HG03558 (cell line): ENCODE results near the gene SLC5A10.
A peak's percentile ranks its signal among the peaks of the same experiment; 100 is the strongest.

Source experiments
- ATAC-seq: cut with Tn5 transposase; IDR thresholded peaks from one replicate; pipeline ENCODE4 v1.9.1; 2021; ENCODE audit warnings: moderate number of reproducible peaks; ENCODE audit not compliant: unreplicated experiment; ENCODE audit errors: extremely low read depth

SLC5A10 gene

GRCh38 chr17:18999911-19000310, 47.9 kb downstream of the SLC5A10 start:
- ATAC-seq = no peak

DNA sequence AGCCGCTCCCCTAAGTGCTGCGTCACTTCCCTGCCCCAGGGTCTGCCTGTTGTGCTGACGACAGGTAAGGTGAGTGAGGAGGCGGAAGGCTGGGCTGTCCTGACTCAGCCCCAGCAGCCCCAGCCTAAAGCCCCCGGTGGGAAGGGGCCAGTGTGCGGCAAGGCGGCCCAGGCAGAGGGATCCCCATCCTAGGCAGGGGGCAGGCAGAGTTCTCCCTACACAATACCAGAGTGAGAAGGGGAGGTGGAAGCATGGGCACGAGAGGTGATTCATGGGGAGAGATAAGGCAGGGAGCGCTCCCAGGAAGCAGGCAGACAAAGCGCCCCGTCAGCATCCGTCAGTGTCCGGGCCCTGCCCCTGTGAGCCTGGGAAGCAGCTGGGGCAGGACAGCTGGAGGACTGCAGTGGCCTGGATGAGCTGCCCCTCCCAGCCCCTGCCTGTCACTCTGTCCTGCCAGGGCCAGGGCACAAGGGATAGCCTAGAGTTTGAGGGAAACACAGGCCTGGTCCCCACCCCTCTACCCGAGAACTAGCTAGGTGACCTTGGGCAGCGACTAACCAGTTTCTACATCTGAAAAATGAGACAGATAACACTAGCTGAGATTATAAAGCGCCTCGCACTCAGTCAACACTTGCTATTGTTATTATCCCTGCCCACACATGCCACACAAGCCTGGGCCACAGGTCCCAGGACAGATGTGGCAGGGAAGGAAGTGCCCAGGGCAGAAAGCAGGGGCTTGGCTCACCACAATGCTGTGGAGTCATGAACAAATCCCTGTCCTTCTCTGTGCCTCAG, 48.8 kb downstream of the SLC5A10 start:
- ATAC-seq = no peak

- ATAC-seq = no peak
Observed at GRCh38 chr17:19001907-19002590, 50.1 kb downstream of the SLC5A10 start.

DNA sequence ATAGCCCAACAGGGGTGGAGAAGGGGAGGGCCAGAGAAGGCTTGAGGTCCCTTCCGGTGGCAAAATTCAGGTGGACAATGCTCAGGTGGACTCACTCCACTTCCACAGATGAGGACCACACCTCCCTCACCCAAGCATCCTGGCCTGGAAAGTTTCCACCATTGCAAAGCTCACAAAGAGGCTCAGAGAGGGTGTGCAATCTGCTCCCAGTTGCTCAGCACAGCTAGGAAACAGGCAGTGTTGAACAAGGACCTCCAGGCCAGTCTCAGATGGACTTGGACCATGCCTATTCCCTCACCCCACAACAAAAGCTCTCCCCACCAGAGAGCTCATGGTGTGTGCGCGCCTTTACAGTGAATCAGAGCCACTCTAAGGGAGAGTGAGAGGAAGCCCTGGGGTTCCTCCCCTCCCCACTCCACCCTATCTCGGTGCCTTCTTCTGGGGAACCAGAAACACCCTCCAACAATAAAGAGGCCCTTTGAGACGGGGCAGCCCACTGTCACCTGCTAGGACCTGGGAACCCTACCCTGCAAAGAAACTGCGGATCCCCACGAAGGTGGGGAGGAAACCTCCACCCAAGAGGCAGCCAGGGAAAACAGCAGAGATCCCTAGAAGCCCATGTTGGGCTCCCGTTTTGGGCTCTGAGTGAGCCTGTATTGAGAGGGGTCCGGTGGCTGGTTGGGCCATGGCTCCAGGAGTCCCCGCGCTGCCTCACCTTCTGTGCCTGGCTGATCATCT, 51.0 kb downstream of the SLC5A10 start:
- no peak for ATAC-seq

- ATAC-seq = no peak
Observed at GRCh38 chr17:19003543-19004420, 51.8 kb downstream of the SLC5A10 start.

- ATAC-seq = peak; percentile 58
Observed at GRCh38 chr17:19004421-19005136, 52.6 kb downstream of the SLC5A10 start, which contains the start of gene FAM83G. TSS of gene FAM83G (minus strand) at chr17:19004764. CDS start at chr17:19004041, 723 bp downstream.

DNA sequence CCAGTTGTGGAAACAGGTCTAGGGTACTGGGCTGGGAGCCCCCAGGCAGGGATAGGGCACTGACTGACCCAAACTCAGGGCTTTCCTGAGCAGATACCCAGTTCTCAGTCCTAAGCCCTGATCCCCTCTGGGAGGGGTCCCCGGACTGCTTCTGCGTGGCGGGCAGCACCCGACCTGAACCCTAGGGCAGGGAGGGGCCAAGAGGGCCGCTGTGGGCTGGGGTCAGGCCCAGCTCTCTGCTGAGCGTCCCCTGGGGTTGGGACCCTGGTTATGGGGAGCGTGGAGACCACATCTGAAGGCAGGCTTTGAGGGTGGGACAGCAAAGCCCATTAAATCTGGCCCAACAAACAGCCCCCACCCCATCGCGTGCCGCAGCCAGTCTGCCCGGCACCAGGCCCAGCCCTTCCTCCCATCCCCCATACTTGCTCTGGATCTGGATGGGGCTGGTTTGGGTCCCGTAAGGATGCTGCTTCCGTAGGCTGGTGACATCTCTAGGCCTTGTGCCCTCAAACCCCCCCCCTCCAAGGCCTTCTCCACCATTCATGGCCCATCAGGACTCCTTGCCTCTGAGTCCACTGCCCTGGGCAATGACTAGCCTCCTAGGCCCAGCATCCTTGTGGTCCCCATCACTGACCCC, 53.3 kb downstream of the SLC5A10 start:
- no peak for ATAC-seq

DNA sequence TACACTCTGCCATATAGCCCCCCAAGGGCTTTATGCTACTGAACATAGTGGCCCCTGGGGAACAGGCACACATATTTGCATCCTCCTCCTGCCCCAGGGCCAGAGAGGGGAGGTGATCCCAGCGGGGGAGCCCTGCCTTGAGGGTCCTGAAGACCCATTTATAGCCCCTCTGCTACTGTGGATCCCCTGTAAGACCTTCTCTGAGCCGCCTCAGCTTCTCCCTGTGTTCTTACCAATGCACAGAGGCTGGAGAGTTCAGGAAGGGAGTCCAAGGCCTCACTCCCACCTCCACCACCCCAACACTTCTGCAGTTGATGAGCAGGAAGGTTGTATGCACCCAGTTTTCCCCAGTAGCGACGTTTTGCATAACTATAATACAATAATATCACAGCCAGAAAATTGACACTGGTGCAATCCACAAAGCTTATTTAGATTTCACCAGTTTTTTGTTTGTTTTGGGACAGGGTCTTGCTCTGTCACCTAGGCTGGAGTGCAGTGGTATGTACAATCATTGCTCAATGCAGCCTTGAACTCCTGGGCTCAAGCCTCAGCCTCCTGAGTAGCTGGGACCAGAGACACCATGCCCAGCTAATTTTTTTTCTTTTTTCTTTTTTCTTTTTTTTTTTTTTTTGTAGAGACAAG, 53.9 kb downstream of the SLC5A10 start:
- ATAC-seq = no peak

- ATAC-seq = no peak
Observed at GRCh38 chr17:19006698-19007097, 54.7 kb downstream of the SLC5A10 start.

DNA sequence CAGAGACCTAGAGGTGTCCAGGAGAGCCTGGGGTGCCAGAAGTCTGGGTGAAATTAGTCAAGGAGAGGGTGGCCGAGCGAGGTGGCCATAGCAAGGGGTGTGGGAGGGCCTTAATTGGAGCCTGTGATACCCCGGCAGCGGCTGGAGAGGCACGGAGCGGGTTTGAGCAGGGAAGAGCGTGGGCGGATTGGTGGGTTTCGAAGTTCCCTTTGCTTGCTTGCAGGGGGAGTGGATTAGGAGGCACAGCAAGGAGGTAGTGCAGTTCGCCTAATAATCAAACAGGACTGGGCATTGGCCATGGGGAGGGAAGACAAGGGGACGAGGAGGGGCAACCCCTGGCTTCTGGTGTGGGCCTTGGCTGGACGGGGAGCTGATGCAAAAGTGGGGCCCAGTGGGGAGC, 58.0 kb downstream of the SLC5A10 start:
- ATAC-seq = no peak

DNA sequence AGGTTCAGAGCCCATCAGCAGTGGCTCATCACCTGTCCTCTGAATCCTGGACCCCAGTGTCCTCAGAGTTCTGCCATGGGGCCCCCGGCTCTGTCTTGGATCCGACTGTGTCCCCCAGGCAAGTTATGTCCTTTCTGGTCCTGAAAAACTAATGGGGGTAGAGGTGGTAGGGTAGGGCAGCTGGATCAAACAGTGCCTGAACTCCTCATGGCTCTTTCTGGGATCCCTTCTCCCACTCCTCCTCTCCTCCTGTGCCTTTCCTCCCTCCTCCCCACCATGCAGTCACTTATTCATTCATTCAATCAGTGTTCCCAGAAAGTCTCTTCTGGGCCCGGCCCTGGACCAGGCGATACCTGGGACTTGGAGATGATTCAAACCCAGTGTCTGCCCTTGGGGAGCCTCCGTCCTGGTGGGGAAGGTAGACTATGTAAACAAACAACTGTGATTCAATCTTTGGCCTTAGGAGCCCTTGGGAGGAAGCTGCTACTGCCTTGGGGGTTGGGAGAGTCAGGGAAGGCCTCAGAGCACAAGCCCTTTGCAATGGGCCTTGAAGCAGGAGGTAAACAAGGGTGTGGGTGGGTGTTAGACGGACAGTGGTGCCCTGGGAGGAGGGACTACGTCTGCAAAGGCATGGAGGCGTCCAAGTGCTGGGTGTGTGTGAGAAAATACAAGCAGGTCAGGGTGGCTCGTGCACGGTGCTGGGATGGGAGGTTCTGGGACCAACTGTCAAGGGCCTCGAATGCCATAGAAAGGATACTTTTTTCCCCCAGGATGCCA, 59.0 kb downstream of the SLC5A10 start:
- ATAC-seq = no peak

DNA sequence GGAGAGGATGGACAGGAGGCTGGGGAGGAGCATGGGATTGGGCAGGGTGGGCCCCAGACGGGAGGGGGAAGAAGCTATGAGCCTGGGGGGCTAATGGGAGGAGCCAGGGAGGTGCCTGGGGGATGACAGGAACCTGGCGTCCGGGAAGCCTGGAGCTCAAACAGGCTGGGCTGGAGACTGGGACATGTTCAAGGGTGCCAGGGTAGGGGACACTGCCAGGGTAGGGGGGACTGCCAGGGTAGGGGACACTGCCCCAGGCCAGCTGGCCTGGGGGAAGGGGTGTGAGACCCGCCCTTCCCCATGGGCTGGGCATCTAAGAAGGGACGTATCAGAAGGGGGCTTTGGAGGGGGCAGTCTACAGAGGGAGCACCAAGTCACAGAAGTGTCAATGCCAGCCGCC, 59.6 kb downstream of the SLC5A10 start:
- ATAC-seq = no peak

DNA sequence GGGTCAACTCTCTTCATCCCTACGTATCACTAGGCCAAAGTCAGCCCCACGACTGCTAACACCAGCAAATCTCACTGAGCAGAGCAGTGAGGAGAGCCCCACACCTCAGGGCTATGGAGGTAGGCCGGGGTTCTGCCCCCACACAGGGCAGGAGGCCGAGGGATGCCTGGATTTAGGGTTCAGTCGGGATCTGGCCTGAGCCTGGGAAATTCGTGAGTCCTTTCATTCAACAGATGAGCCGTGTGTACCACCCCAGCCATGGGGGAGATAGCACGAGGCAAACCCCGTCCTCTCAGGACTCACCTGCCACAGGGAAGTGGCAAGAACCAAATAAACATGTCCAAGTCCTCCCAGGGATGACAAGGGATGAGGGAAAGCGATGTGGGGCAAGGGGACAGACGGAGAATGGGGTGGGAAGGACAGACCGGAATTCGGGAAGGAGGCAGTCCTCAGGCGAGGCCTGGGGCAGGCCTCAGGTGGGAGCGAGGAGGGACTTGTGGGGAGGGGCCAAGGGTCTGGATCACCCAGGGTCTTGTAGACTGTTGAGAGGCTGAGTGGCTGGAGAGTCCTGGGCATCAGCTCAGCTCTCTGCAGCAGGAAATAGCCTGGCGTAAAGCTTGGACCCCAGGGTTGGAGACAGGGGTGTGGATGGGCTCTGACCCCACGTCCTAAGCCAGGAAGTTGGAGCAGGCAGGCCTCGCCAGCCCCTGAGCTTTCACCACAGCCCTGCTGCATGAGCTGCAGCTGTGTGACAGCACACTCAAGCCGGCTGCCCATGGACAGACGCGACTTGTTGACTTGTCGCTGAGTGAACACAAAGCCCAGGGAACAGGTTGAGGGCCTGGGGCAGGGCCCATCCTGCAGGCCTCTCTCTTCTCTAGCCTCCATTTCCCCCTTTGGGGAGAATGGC, 60.5 kb downstream of the SLC5A10 start:
- no peak for ATAC-seq

DNA sequence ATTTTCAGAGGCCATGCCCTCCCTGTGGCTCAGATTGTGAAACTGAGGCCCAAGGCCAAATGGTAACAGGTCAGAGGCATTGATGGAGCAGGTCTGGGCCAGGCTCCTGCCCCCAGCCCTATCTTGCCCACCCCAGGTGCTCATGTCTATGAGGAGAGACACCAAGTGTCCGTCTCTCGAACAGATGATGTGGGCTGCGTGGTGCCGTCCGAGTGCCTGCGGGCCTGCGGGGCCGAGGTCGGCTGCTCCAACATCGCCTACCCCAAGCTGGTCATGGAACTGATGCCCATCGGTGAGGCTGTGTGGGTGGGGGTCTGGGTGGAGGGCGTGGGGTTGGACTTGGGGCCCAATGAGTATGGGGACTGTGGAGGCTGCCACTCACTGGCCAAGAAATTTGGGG, 61.3 kb downstream of the SLC5A10 start:
- ATAC-seq = no peak

GRCh38 chr17:19013806-19014627, 62.1 kb downstream of the SLC5A10 start:
- no peak for ATAC-seq

GRCh38 chr17:19014628-19015215, 62.8 kb downstream of the SLC5A10 start:
- no peak for ATAC-seq
